ENCODE results near the gene MRPS34. TPM values are rescaled to one million over a fixed set of nuclear protein-coding genes. Genes with fewer than 3 reads are reported as not detected.

Gene MRPS34
- total RNA-seq, 1 donor, result 50.9 TPM

DNA sequence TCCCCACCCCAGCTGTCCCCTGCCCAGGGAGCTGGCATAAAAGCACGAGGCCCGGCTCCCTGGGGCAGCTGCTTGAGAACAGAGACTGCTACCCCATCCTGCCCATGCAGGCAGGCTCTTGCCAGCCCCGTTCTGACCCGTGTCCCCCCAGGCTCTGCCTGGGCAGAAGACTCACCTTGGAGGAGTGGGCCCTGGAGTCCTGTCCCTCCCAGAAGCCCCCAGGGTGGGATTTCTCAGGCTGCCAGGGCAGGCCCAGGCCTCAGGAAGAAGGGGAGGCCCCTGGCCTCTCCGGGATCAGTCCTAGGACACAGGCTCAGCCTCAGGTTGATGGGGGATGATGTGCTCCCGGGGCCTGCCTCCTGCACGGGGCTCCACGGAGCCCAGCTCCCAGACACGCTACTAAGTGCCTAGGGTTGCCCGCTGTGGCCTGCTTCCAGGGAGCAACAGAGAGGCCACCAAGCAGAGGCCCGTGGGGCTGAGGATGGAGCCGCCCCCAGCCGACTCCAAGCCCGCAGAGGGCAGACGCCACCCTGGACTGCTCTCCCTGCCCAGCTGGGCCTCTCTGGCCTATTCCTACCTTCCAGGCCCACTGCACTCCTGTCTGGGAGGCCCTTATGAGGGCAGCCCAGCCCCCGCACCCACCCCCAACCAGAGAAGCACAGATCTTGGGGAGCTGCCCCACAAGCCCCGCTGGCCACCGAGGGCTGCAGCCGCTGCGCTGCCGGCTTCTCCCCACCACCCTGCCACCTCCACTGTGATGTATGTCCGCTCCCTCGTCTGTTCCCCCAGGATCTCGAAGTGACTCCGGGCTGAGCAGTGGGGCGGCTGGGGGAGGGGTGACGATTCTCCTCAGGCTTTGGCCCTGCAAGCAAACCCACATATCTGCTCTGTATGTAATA is 3.3 kb downstream of the MRPS34 start:
- no peak overlapping the region for H3K4me3 ChIP-seq (ENCODE audit: low read depth, low read length)
- DNase-seq (ENCODE audit: low read depth), result no peak
- TF ChIP-seq, protein P1, sequence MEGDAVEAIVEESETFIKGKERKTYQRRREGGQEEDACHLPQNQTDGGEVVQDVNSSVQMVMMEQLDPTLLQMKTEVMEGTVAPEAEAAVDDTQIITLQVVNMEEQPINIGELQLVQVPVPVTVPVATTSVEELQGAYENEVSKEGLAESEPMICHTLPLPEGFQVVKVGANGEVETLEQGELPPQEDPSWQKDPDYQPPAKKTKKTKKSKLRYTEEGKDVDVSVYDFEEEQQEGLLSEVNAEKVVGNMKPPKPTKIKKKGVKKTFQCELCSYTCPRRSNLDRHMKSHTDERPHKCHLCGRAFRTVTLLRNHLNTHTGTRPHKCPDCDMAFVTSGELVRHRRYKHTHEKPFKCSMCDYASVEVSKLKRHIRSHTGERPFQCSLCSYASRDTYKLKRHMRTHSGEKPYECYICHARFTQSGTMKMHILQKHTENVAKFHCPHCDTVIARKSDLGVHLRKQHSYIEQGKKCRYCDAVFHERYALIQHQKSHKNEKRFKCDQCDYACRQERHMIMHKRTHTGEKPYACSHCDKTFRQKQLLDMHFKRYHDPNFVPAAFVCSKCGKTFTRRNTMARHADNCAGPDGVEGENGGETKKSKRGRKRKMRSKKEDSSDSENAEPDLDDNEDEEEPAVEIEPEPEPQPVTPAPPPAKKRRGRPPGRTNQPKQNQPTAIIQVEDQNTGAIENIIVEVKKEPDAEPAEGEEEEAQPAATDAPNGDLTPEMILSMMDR (IDR thresholded peaks at IDR 0.05; ENCODE audit: insufficient read depth, low read length), result no peak

DNA sequence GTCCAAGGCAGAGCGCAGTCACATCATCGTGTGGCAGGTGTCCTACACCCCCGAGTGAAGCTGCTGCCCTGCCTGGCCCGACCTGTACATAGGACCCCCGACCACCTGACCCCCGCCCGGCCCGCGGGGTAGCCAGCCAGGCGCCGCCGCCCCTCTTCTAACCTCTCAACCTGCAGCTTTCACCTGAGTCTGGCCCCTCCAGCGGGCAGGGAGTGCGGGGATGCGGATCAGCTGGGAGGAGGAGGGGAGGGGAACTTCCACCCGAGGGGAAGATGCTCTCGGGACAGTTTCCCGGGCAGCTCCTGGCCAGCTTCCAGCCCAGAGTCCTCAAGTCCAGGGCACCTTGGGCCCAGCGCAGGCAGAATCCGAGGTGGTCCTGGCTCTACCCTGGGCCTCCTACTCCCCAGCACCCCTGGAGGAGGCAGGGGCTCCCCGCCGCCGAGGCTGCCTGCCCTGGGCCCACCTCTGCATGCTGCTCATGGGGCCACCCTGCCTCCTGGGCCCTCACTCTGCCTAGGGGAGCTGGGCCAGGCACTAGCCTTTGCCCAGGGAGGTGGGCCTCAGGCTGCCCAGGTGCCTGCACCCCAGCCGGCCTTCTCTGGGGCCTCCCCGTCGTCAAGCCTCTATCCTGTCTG is 4.0 kb downstream of the MRPS34 start:
- no peak overlapping the region for H3K4me3 ChIP-seq (ENCODE audit: low read depth, low read length)
- TF ChIP-seq, protein P1 (IDR thresholded peaks at IDR 0.05; ENCODE audit: insufficient read depth, low read length), result no peak
- DNase-seq (ENCODE audit: low read depth), result no peak

DNA sequence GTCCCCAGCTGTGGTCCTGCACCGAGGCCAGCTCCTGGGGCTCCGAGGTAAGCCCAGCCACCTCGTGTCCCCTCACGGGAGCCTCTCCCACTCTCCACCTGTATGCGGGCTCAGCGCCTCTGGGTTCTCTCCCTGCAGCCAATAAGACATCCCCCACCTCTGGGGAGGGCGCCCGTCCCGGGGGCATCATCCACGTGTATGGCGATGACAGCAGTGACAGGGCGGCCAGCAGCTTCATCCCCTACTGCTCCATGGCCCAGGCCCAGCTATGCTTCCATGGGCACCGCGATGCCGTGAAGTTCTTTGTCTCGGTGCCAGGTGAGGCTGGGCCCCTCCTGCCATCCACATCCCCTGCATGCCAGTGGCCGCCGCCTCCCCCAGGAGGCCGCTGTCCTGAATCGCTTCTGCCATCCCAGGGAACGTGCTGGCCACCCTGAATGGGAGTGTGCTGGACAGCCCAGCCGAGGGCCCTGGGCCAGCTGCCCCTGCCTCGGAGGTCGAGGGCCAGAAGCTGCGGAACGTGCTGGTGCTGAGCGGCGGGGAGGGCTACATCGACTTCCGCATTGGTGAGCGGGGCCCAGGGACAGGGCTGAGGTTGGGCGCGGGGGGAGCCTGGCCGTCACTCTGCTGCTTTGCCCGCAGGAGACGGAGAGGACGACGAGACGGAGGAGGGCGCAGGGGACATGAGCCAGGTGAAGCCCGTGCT is 4.7 kb downstream of the MRPS34 start:
- DNase-seq (ENCODE audit: low read depth), result no peak
- TF ChIP-seq, protein P1 (IDR thresholded peaks at IDR 0.05; ENCODE audit: insufficient read depth, low read length), result no peak
- no peak overlapping the region for H3K4me3 ChIP-seq (ENCODE audit: low read depth, low read length)

DNA sequence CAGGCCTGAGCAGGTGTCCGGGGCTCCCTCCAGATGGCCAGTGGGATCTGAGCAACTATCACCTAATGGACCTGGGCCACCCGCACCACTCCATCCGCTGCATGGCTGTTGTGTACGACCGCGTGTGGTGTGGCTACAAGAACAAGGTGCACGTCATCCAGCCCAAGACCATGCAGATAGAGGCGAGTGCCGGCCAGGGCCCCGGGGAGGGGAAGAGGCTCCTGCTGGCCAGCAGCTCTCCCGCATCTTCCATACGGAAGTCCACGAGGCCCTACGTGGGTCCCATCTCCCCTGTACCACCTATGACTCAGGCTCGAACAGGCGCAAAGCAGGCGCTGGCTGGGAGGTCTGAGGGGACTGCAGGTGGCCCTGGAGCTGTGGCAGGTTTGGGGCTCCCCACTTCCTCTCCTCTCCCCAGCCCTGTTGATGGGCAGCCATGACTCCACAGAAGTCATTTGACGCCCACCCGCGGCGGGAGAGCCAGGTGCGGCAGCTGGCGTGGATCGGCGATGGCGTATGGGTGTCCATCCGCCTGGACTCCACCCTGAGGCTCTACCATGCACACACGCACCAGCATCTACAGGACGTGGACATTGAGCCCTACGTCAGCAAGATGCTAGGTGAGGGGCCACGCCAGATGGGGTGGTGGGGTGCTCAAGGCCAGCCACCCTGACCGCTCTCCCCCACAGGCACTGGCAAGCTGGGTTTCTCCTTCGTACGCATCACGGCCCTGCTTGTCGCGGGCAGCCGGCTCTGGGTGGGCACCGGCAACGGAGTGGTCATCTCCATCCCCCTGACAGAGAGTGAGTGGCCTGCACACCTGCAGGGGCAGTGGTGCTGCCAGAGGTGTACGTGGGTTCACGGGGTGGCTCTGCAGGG is 5.6 kb downstream of the MRPS34 start:
- no peak for DNase-seq (ENCODE audit: low read depth)
- TF ChIP-seq, protein P1 (IDR thresholded peaks at IDR 0.05; ENCODE audit: insufficient read depth, low read length), result no peak

DNA sequence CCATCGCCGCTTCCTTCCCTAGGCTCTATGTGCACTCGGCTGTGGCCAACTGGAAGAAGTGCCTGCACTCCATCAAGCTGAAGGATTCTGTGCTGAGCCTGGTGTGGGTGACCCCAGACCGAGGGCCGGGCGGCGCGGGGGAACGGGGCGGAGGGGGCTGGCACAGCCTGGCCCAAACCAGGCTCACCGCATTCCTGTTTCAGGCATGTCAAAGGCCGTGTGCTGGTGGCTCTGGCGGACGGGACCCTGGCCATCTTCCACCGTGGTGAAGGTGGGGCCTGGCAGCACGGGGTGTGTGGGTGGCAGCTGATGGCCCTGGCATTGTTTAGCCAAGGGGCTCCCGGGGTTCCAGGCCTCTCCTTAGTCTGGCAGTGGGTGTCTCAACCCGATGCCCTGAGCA is 6.2 kb downstream of the MRPS34 start:
- DNase-seq (ENCODE audit: low read depth), result no peak
- TF ChIP-seq, protein P1 (IDR thresholded peaks at IDR 0.05; ENCODE audit: insufficient read depth, low read length), result no peak
- H3K4me3 ChIP-seq (ENCODE audit: low read depth, low read length), result no peak overlapping the region

More for the DNA sequence above, 5.6 kb downstream of the MRPS34 start:
- H3K4me3 ChIP-seq (ENCODE audit: low read depth, low read length), result no peak overlapping the region

DNA sequence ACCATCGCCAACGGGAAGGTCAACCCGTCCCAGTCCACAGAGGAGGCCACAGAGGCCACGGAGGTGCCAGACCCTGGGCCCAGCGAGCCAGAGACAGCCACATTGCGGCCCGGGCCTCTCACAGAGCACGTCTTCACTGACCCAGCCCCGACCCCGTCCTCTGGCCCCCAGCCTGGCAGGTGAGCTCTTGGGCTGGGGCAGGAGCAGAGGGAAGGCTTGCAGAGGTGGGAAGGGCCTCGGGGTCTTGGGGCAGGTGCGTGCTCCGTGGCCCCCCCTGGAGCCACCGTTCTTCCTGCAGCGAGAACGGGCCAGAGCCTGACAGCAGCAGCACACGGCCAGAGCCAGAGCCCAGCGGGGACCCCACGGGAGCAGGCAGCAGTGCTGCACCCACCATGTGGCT is 6.7 kb downstream of the MRPS34 start:
- TF ChIP-seq, protein P1 (IDR thresholded peaks at IDR 0.05; ENCODE audit: insufficient read depth, low read length), result no peak
- DNase-seq (ENCODE audit: low read depth), result no peak
- no peak overlapping the region for H3K4me3 ChIP-seq (ENCODE audit: low read depth, low read length)

All from fibroblast of the aortic adventitia (primary cell).